Skin epidermis (tissue), 12 donors: ENCODE measurements around the gene EPAS1.

Experiments used
- H3K27ac ChIP-seq, 21 experiments: fragments of 200-600 bp; sonication (generic) in 11 of 21; one replicate each; pipeline ENCODE4 v1.5.0; 2020; ENCODE audit warnings: mild to moderate bottlenecking in 3 of 21, inconsistent platforms in 2 of 21, moderate library complexity in 2 of 21
- H3K4me3 ChIP-seq, 7 experiments: fragments of 200-600 bp; sonication (generic) in 2 of 7; one replicate each; pipeline ENCODE4 v1.5.0; 2020; ENCODE audit warnings: inconsistent platforms in 2 of 7, mild to moderate bottlenecking in 2 of 7, moderate library complexity in 1 of 7

The EPAS1 gene

DNA sequence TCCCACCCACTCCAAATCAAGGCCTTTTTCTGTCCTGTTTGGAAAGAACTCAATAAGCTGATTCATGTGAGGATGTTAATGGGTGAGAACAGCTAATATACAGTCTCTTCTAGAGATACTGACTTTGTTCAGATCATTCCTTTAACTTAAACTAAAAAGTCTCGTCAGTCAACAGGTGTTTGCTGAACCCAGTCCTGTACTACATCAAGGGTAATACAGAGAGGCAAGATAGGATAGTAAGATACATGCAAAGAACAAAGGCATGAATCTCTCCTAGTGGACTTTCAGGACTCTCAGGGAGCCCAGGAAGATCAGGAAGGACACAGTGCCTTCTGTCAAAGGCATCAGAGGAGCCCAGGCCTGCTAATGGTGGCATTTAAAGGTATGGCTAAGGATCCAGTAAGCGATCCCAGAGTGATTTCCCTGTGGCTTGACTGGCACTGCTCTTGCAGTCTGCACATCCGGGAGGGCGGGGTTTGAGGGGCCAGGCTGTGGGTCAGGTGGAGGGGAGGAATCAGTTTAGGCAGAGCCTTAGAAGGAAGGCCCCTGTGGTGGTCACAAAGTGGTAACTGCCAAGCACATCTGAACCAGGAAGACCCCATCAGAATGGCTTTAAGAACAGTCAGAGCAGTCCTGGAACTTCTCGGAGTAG lies 54.0 kb downstream of the EPAS1 start:
- Histone ChIP-seq H3K4me3 (no peak overlapping the region), H3K27ac (peak overlapping the region in 10 of 21 experiments; percentile 3 to 63 (median 42))

DNA sequence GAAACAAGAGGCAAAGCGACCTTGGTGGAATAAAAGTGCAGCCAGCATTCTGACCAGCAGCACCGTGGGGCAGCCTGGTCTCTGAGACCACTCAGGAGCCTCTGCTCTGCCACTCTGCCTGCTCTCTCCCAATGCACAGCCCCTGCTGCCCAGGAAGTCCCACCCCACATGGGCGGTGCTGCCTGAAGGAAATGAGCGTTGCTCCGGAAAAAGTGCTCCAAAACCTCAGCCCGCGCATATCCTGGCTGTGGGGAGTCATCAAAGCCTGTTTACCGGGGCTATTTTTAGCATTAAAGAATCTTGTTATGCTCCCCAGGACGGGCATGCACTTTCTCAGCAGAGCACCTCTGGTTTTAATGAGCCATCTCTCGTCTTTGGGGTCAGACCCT lies 54.5 kb downstream of the EPAS1 start:
- Histone ChIP-seq H3K4me3 (peak overlapping the region in 1 of 7 experiments; percentile 5), H3K27ac (peak overlapping the region in 11 of 21 experiments; percentile 3 to 63 (median 41))

- no peak overlapping the region for H3K4me3 ChIP-seq
Observed at GRCh38 chr2:46352621-46353020, 55.4 kb downstream of the EPAS1 start.

DNA sequence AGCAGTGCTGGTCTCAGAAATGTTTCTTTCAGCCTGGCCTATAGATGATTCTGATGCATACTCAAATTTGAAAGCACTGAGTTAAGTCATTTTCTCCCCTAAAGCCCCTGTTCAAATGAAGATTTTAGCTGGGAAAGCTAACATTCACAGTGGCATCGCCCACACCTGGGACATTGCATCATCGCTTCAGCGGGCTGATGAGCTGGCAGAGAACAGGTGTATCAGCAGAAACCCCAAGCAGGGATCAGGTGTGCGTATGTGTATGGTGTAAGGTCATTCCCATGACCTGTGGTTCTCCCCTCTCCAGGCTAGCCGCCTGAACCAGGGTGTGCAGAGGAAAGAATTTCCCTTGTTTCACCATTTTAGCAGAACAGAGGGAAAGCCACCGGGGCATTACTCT lies 56.3 kb downstream of the EPAS1 start:
- H3K4me3 ChIP-seq: no peak overlapping the region
- no peak overlapping the region for H3K27ac ChIP-seq

More at GRCh38 chr2:46352621-46353020, 55.4 kb downstream of the EPAS1 start:
- H3K27ac ChIP-seq: peak overlapping the region in 6 of 21 experiments; percentile 7 to 63 (median 47)

- no peak overlapping the region for H3K27ac ChIP-seq
- H3K4me3 ChIP-seq: no peak overlapping the region
Observed at GRCh38 chr2:46355756-46356155, 58.5 kb downstream of the EPAS1 start.

DNA sequence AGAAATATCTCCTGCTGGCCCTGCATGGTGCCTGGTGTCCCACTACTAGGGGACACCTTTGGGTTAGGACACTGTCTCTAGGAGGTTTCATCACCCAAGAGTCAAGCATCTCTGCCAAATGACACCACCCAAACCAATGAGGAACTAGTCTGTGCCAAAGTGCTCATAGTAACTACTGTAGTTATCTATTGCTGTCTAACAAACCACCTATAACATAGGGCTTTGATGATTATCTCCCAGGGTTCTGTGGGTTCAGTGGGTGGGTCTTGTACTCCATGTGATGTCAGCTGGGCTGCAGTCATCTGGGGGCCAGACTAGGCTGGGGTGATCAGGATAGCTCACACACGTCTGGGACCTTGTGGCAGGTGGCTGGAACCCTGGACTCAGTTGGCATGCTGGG lies 59.8 kb downstream of the EPAS1 start:
- Histone ChIP-seq H3K27ac (no peak overlapping the region), H3K4me3 (no peak overlapping the region)

GRCh38 chr2:46358713-46359112 lies 61.5 kb downstream of the EPAS1 start:
- H3K27ac ChIP-seq: no peak overlapping the region
- no peak overlapping the region for H3K4me3 ChIP-seq

GRCh38 chr2:46360303-46360702 lies 63.1 kb downstream of the EPAS1 start:
- no peak overlapping the region for H3K4me3 ChIP-seq
- H3K27ac ChIP-seq: no peak overlapping the region

DNA sequence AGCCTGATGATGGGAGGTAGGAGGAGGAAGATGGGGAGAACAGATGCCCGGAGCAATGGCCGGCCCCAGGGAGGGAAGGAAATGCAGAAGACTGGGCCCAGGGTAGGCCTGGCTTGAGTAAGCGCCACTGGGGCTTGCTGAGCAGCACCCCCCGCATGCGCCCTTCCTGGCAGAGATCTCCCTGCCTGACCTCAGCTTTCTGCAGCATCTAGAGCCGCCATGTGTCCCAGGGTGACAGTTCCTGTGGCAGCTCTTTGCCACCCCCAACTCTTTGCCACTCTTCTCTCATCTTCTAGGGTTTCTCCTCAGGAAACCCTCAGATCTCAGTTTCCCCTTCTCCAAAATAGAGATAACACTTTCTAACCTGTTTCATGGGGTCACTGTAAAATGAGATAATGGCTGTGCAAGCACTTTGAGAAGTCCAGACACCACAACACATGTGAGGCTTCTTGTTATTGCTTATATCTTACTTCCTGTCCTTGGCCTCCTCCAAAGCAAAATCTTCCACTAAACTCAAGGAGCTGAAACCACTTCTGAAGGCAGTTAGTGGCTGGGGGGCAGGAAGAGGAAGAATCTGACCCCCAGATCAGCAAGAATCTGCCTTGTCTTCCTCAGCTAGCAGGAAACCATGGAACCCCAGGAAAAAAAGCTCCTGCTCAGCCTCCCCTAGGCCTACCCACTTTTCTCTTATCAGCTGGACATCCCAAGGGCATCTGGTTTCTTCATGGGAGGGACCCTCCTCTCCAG lies 64.9 kb downstream of the EPAS1 start:
- H3K27ac ChIP-seq: peak overlapping the region in 5 of 21 experiments; percentile 1 to 65 (median 29)
- no peak overlapping the region for H3K4me3 ChIP-seq

DNA sequence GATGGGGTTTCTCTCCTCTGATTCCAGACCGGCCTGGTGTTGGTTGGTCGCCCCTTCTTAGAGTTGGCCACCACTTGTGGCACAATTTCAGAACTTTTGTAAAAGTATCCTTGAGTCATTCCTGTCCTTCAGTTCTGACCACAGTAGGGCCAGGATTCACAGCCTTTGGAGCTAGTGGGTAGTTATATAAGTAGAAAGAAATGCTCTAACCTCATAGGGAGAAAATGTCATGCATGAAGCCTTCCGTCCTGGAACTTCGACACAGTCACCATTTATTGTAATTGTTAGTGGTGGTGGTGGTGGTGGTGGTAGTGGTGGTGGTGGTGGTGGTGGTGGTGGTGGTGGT lies 65.4 kb downstream of the EPAS1 start:
- Histone ChIP-seq H3K27ac (peak overlapping the region in 3 of 21 experiments; percentile 24 to 65 (median 51)), H3K4me3 (no peak overlapping the region)

DNA sequence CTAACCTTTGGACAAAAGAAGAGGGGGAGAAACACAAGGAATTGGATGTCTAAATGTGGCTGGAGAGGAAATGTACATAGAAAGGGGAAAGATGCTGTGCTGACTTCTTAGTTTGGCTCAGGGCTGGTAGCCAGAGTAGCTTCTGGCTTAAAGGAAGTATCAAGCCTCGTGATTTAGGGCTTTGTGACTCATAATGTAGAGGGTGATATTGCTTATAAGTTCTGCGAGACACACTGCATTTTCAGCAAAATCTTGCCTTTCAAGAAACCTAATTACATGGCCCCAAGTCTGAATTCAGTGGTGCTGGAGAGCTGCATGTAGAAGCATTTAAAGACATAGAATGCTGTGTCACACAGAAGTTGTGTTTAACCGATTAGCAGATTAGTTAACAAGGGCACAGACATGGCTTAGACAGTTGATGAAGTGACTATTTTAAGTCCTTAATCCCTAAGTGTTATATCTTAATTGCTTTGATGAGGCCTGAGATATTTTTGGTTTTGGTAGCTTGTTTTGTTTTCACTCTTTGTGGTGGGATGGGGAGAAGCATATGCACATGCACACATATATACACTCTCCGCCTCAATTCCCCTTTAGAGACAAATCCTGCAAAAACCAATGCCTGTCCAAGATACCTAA lies 66.4 kb downstream of the EPAS1 start:
- H3K4me3 ChIP-seq: no peak overlapping the region
- peak overlapping the region in 6 of 21 experiments; percentile 1 to 70 (median 46) for H3K27ac ChIP-seq

- no peak overlapping the region for H3K27ac ChIP-seq
- no peak overlapping the region for H3K4me3 ChIP-seq
Observed at GRCh38 chr2:46364797-46365457, 67.7 kb downstream of the EPAS1 start.

DNA sequence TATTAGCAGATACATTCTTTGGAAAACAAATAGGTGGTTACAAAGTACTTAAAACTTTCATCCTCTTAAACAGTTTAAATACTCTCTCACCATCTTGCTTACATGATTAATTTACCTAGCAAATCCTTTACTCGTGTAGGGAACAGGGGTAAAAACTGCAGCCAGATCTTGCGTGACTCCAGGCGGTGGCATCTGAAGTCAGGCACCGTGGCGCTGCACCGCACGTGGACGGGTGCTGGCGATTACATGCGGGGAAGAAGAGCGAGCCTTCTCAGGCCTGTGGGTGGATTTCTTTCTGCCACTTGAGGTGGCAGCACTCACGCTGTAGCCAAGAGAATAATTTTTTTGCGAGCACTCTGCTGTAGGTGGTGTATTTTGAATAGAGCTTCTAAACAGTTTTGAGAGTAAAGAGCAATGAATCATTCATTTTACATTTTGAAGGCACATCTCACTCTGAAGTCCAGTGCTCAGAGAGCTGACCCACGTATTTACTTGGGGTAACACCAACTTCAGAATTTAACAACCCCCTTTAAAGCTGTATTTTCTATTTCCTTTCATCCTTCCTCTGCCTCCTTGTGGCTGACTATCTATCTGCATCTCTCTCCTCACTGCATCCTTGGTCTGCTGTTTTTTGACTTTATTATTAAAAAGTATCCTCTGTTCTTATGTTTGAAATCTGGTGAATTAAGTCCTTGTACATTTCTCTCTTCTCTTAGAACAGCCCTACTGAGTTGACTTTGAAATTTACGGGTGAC lies 68.9 kb downstream of the EPAS1 start:
- no peak overlapping the region for H3K27ac ChIP-seq
- no peak overlapping the region for H3K4me3 ChIP-seq

- no peak overlapping the region for H3K4me3 ChIP-seq
- H3K27ac ChIP-seq: no peak overlapping the region
Observed at GRCh38 chr2:46366668-46367052, 69.5 kb downstream of the EPAS1 start.

DNA sequence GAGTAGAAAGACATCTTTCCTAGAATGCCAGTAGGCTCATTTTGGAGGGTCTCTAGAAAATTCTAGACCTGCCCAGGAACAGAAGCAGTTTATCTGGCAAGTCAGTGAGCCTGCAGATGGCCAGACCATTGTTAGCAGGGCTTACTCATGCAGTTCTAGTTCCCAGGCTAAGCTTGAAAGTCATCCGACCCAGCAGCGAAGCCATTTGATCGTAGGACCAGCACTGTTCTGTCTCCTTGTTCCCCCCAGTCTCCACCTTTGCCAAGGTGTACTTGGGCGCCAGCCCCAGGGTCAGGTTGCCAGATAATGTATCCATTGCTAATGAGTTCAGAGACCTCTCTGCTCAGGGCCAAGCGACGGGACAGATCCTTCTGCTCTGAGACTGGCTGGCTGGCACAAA lies 70.1 kb downstream of the EPAS1 start:
- Histone ChIP-seq H3K4me3 (no peak overlapping the region), H3K27ac (no peak overlapping the region)

GRCh38 chr2:46368401-46368800 lies 71.2 kb downstream of the EPAS1 start:
- Histone ChIP-seq H3K27ac (no peak overlapping the region), H3K4me3 (no peak overlapping the region)

- Histone ChIP-seq H3K4me3 (no peak overlapping the region), H3K27ac (no peak overlapping the region)
Observed at GRCh38 chr2:46369783-46370182, 72.6 kb downstream of the EPAS1 start.

DNA sequence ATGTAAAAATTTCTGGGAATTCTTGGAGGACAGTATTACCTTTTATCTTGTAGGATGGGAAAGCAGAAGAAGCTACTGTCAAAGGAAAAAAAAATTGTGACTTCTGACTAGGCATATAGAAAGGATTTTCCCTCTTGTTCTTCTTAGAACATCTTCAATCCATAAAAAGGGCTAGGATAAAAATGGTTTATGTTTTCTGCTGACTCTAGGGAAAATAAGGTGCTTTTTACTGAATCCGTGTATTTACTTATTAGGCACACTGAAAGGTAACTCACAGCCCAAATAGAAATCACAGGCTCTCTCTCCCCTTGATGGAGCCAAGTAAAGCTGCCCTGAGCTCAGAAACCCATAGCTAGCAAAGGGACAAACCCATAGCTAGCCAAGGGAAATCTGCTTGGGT lies 74.6 kb downstream of the EPAS1 start:
- Histone ChIP-seq H3K27ac (no peak overlapping the region), H3K4me3 (no peak overlapping the region)

DNA sequence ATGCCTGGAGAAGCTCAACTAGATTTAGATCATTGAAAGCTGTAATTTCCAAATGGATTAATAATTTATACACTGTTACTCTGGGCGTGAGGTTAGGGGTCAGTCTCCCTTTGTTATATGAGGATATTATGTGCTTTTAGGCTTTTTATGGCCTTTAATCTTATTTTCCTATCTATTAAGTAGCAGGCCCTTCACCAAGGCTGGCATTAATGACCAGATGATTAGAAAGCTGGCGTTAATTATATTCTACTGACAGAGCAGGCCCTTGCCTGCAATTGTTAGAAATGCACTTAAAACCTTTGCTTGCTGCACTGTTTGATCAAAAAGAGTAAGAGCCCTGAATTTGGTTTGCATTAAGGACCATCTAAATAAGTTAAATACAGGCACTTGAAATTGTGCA lies 75.3 kb downstream of the EPAS1 start:
- Histone ChIP-seq H3K4me3 (no peak overlapping the region), H3K27ac (no peak overlapping the region)

GRCh38 chr2:46373238-46373637 lies 76.0 kb downstream of the EPAS1 start:
- Histone ChIP-seq H3K4me3 (no peak overlapping the region), H3K27ac (no peak overlapping the region)
